Measurements from ENCODE around the gene UNK.
A peak's percentile ranks its signal among the peaks of the same experiment; 100 is the strongest.

Gene UNK

GRCh38 chr17:75784473-75785015 is at the start of gene UNK:
Gene UNK, plus strand, starts transcription at chr17:75784806. Its CDS starts 75 bp downstream, at chr17:75784881.
- DNase-seq (ENCODE audit: low read depth), result peak; percentile 99

- DNase-seq (ENCODE audit: low read depth), result no peak
Measured at GRCh38 chr17:75736173-75736835, 48.3 kb upstream of the UNK start.

- DNase-seq (ENCODE audit: low read depth), result no peak
Measured at GRCh38 chr17:75737133-75737962, 47.3 kb upstream of the UNK start.

- DNase-seq (ENCODE audit: low read depth), result no peak
Measured at GRCh38 chr17:75738218-75738802, 46.3 kb upstream of the UNK start.

- no peak for DNase-seq (ENCODE audit: low read depth)
Measured at GRCh38 chr17:75739174-75739573, 45.4 kb upstream of the UNK start.

GRCh38 chr17:75739801-75740200 is 44.8 kb upstream of the UNK start:
- no peak for DNase-seq (ENCODE audit: low read depth)

GRCh38 chr17:75740215-75740614 is 44.4 kb upstream of the UNK start:
- DNase-seq (ENCODE audit: low read depth), result no peak

GRCh38 chr17:75740631-75741077 is 44.0 kb upstream of the UNK start:
- DNase-seq (ENCODE audit: low read depth), result no peak

GRCh38 chr17:75742337-75742736 is 42.3 kb upstream of the UNK start:
- DNase-seq (ENCODE audit: low read depth), result no peak

GRCh38 chr17:75743625-75744206 is 40.9 kb upstream of the UNK start:
- DNase-seq (ENCODE audit: low read depth), result no peak

GRCh38 chr17:75748706-75749105 is 35.9 kb upstream of the UNK start:
- DNase-seq (ENCODE audit: low read depth), result no peak

GRCh38 chr17:75749545-75750389 is 34.8 kb upstream of the UNK start:
- peak; percentile 48 for DNase-seq (ENCODE audit: low read depth)

GRCh38 chr17:75750661-75751423 is 33.8 kb upstream of the UNK start:
- DNase-seq (ENCODE audit: low read depth), result no peak

GRCh38 chr17:75751676-75752404 is 32.8 kb upstream of the UNK start:
- DNase-seq (ENCODE audit: low read depth), result no peak

- no peak for DNase-seq (ENCODE audit: low read depth)
Measured at GRCh38 chr17:75752405-75752709, 32.2 kb upstream of the UNK start.

- DNase-seq (ENCODE audit: low read depth), result no peak
Measured at GRCh38 chr17:75752802-75753513, 31.6 kb upstream of the UNK start.

- peak; percentile 56 for DNase-seq (ENCODE audit: low read depth)
Measured at GRCh38 chr17:75753514-75754377, 30.9 kb upstream of the UNK start.

GRCh38 chr17:75754378-75755204 is 30.0 kb upstream of the UNK start:
- peak; percentile 48 for DNase-seq (ENCODE audit: low read depth)
